Measurements from ENCODE around the gene BRD1. TPM values are rescaled to one million over a fixed set of nuclear protein-coding genes. Genes with fewer than 3 reads are reported as not detected.

BRD1 gene
- total RNA-seq, 4 donors from 2014 or later, result 43.4 to 70.5 (median 50.3) TPM

- intact Hi-C loops (cut with DNase I; ENCODE audit: low total_unique reads), result loop anchor here (10.0 kb wide), 1 partner anchor 260 kb away; no protein-coding TSS in a partner anchor
- TF ChIP-seq POLR2A (IDR thresholded peaks at IDR 0.05) (no peak), POLR2AphosphoS5 (IDR thresholded peaks at IDR 0.05) (no peak), EP300 (IDR thresholded peaks at IDR 0.05; ENCODE audit: low read depth) (no peak), CTCF (IDR thresholded peaks at IDR 0.05) (no peak)
- H3K27me3 ChIP-seq, result no peaks in the 10 kb centered on the region
- in situ Hi-C loops (cut with MboI; ENCODE audit: low pct_ligation_motif_present in 1 of 4, low pct_unique_long_range_greater_than_20kb in 1 of 4, low sequenced_read_pairs in 3 of 4), result loop anchor here (10.0 to 25.0 kb wide), 2 partner anchors 140 to 263 kb away; partner anchors contain the start of genes ALG12 (in 1 of the 4) and CRELD2 (in 1 of the 4)
- no peak for DNase-seq
- H3K4me1 ChIP-seq, result no peaks in the 10 kb centered on the region
- H3K9me3 ChIP-seq, result no peaks in the 10 kb centered on the region
- H3K36me3 ChIP-seq, result peaks cover 0 to 29% (median 15%) of the 10 kb centered on the region in 4 donors
- 70 to 73% methylated on average over 3 to 17 of the region's 21 CpGs for WGBS, 2 donors (ENCODE audit: low coverage in 1 of 2)
- no peak overlapping the region for H3K4me3 ChIP-seq
- no peak overlapping the region for H3K27ac ChIP-seq
Measured at GRCh38 chr22:49774499-49775151, 53.0 kb downstream of the BRD1 start.

- Histone ChIP-seq H3K27ac (no peak overlapping the region), H3K9me3 (no peaks in the 10 kb centered on the region), H3K27me3 (no peaks in the 10 kb centered on the region), H3K4me3 (no peak overlapping the region), H3K4me1 (peaks cover 0 to 3% (median 1%) of the 10 kb centered on the region in 4 donors), H3K36me3 (peaks cover 0 to 29% (median 15%) of the 10 kb centered on the region in 4 donors)
- WGBS, 2 donors (ENCODE audit: low coverage in 1 of 2), result 94 to 95% methylated on average over 21 of the region's 21 CpGs
- no peak for TF ChIP-seq POLR2AphosphoS5 (IDR thresholded peaks at IDR 0.05)
- no peak for TF ChIP-seq CTCF (IDR thresholded peaks at IDR 0.05)
- no peak for TF ChIP-seq EP300 (IDR thresholded peaks at IDR 0.05; ENCODE audit: low read depth)
- in situ Hi-C loops (cut with MboI; ENCODE audit: low pct_ligation_motif_present in 1 of 4, low pct_unique_long_range_greater_than_20kb in 1 of 4, low sequenced_read_pairs in 3 of 4) (loop anchor here (10.0 to 25.0 kb wide), 2 partner anchors 141 to 263 kb away; partner anchors contain the start of genes ALG12 (in 1 of the 4) and CRELD2 (in 1 of the 4)), intact Hi-C loops (cut with DNase I; ENCODE audit: low total_unique reads) (loop anchor here (10.0 kb wide), 1 partner anchor 261 kb away; no protein-coding TSS in a partner anchor)
- DNase-seq, result no peak
Measured at GRCh38 chr22:49774046-49774445, 53.6 kb downstream of the BRD1 start.

- no peak overlapping the region for H3K27ac ChIP-seq
- H3K36me3 ChIP-seq, result peaks cover 0 to 29% (median 15%) of the 10 kb centered on the region in 4 donors
- no peak for TF ChIP-seq EP300 (IDR thresholded peaks at IDR 0.05; ENCODE audit: low read depth)
- TF ChIP-seq POLR2A (IDR thresholded peaks at IDR 0.05), result no peak
- no peak for TF ChIP-seq CTCF (IDR thresholded peaks at IDR 0.05)
- no peak for TF ChIP-seq POLR2AphosphoS5 (IDR thresholded peaks at IDR 0.05)
- intact Hi-C loops (cut with DNase I; ENCODE audit: low total_unique reads) (loop anchor here (10.0 kb wide), 1 partner anchor 261 kb away; no protein-coding TSS in a partner anchor), in situ Hi-C loops (cut with MboI; ENCODE audit: low pct_ligation_motif_present in 1 of 4, low pct_unique_long_range_greater_than_20kb in 1 of 4, low sequenced_read_pairs in 3 of 4) (loop anchor here (10.0 to 25.0 kb wide), 2 partner anchors 141 to 264 kb away; partner anchors contain the start of genes ALG12 (in 1 of the 4) and CRELD2 (in 1 of the 4))
- H3K9me3 ChIP-seq, result no peaks in the 10 kb centered on the region
- peaks cover 0 to 6% (median 3%) of the 10 kb centered on the region in 4 donors for H3K4me1 ChIP-seq
- DNase-seq, result no peak
- no peaks in the 10 kb centered on the region for H3K27me3 ChIP-seq
- 83 to 92% methylated on average over 11 of the region's 11 CpGs for WGBS, 2 donors (ENCODE audit: low coverage in 1 of 2)
- no peak overlapping the region for H3K4me3 ChIP-seq
Measured at GRCh38 chr22:49773531-49773930, 54.1 kb downstream of the BRD1 start.

- TF ChIP-seq EP300 (IDR thresholded peaks at IDR 0.05; ENCODE audit: low read depth) (no peak), POLR2A (IDR thresholded peaks at IDR 0.05) (no peak), CTCF (IDR thresholded peaks at IDR 0.05) (no peak)
- Histone ChIP-seq H3K9me3 (no peaks in the 10 kb centered on the region), H3K27me3 (no peaks in the 10 kb centered on the region), H3K27ac (no peak overlapping the region), H3K4me1 (peaks cover 0 to 8% (median 3%) of the 10 kb centered on the region in 4 donors), H3K4me3 (no peak overlapping the region), H3K36me3 (peaks cover 0 to 29% (median 15%) of the 10 kb centered on the region in 4 donors)
- intact Hi-C loops (cut with DNase I; ENCODE audit: low total_unique reads) (loop anchor here (10.0 kb wide), 1 partner anchor 262 kb away; no protein-coding TSS in a partner anchor), in situ Hi-C loops (cut with MboI; ENCODE audit: low pct_ligation_motif_present in 1 of 4, low pct_unique_long_range_greater_than_20kb in 1 of 4, low sequenced_read_pairs in 3 of 4) (loop anchor here (10.0 to 25.0 kb wide), 2 partner anchors 142 to 265 kb away; partner anchors contain the start of genes ALG12 (in 1 of the 4) and CRELD2 (in 1 of the 4))
- WGBS, 2 donors (ENCODE audit: low coverage in 1 of 2), result 65 to 68% methylated on average over 4 to 16 of the region's 16 CpGs
- no peak for DNase-seq
Measured at GRCh38 chr22:49772692-49773091, 55.0 kb downstream of the BRD1 start.

All from transverse colon (tissue), 4 donors.